GM18858 (cell line): ENCODE measurements around the gene CDCP1.

ENCODE experiments used
- ATAC-seq: cut with Tn5 transposase; IDR thresholded peaks from one replicate; pipeline ENCODE4 v1.9.1; 2021; ENCODE audit not compliant: unreplicated experiment

Gene CDCP1

DNA sequence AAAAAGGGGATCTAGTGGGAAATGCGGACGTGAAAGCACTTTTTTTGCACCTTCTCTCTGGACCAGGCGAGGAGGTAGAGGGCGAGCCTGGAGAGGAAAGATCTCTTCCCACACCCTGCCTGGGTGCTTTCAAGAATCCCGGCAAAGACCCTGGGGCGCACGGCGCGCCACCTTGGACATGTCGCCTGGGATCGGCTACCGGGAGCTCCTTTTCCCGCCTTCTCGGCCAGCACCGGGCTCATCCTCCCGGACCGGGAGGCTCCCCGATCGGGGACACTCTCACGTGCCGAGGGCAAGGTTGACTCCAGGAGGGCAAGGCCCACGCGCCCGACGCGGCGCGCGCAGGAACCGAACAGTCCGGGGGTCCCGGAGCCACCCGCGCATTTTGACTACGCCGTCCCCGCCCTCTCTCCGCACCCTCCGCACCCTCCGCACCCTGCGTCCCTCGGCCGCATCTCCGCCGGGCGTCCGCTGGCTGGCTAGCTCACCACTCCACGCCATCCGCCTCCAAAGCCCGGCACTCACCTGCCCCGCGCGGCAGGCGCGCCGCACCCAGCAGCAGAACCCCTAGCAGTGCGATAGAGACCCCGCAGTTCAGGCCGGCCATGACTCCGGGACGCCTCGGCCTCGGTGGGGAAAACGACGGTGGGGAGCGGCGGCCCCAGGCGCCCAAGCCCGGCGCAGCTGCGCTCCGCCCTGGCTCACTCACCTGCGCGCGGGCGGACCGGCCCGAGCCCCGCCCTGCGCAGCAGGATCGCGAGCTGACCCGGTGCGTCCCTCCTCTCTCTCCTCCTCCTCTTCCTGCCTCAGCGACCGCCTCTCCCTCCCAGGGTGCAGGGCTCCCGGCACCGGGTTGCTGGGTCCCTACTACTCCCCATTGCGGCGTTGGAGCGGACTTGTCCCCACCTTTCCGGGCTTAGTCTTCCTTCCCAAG is at the start of gene CDCP1:
Gene CDCP1, minus strand, starts transcription at position 698 of the 934 bp plus-strand sequence. Its CDS starts 91 bp downstream, at position 607.
- no peak for ATAC-seq

DNA sequence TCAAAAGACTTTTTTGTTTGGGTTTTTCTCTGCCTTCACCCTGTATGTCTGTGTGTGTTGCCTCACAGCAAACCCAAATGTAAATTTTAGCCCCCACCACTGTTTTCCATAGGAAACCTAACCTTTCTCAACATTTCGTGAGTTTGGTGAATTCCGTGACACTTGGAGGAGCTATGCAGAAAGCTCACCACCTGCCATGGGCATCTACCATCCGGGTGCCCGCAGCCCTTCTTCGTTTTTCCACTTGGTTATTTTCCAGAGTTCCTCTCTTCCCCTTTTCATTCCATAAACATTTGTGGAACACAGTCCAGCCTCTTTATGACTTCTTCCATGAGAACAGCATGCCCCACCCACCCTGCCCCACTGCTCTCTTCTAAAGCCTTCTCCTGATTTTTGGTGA is 48.6 kb upstream of the CDCP1 start:
- no peak for ATAC-seq

- ATAC-seq = no peak
Observed at GRCh38 chr3:45191924-45192417, 45.8 kb upstream of the CDCP1 start.

- ATAC-seq = no peak
Observed at GRCh38 chr3:45191424-45191823, 45.2 kb upstream of the CDCP1 start.

GRCh38 chr3:45188719-45189659 is 42.8 kb upstream of the CDCP1 start:
- no peak for ATAC-seq

GRCh38 chr3:45187694-45188141 is 41.5 kb upstream of the CDCP1 start:
- no peak for ATAC-seq

DNA sequence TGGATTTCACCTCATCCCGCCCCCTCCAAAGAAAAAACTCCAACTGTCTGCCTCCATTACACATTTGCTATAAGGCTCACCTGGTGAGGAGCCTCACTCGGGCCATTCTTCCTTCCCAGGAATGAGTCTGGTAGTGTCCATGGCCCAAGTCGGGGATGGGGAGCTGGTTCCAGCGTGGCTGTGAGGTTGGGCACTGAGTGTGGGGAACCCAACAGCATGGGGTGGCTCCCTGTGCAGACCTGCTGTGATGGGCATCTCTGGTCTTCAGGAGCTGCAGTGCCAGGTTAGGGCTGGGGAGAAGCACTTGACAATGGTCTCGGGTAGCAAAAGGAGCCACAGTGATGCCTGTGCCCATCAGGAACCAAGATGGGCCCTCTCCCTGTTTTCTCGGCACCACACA is 40.7 kb upstream of the CDCP1 start:
- no peak for ATAC-seq

GRCh38 chr3:45185461-45185860 is 39.3 kb upstream of the CDCP1 start:
- no peak for ATAC-seq

DNA sequence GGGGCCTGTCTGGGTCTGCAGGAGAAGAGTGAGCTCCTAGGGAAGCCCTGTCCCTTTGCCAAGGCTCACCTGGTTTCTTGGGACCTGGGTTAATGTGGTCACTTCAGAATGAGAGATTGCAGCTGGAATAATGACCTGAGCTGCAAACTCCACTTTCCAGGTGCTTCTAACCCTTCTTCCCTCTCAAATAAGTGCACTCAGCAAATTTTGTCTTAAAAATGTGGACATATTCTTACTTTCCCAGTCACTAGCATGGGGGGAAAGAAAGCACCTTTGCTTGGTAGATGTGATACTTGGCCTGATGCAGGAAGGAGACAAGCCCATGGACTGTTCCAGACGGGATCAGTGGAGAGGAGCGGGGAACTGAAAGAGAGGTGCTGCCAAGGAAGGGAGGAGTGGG is 38.9 kb upstream of the CDCP1 start:
- ATAC-seq = no peak

- no peak for ATAC-seq
Observed at GRCh38 chr3:45183872-45184262, 37.7 kb upstream of the CDCP1 start.

DNA sequence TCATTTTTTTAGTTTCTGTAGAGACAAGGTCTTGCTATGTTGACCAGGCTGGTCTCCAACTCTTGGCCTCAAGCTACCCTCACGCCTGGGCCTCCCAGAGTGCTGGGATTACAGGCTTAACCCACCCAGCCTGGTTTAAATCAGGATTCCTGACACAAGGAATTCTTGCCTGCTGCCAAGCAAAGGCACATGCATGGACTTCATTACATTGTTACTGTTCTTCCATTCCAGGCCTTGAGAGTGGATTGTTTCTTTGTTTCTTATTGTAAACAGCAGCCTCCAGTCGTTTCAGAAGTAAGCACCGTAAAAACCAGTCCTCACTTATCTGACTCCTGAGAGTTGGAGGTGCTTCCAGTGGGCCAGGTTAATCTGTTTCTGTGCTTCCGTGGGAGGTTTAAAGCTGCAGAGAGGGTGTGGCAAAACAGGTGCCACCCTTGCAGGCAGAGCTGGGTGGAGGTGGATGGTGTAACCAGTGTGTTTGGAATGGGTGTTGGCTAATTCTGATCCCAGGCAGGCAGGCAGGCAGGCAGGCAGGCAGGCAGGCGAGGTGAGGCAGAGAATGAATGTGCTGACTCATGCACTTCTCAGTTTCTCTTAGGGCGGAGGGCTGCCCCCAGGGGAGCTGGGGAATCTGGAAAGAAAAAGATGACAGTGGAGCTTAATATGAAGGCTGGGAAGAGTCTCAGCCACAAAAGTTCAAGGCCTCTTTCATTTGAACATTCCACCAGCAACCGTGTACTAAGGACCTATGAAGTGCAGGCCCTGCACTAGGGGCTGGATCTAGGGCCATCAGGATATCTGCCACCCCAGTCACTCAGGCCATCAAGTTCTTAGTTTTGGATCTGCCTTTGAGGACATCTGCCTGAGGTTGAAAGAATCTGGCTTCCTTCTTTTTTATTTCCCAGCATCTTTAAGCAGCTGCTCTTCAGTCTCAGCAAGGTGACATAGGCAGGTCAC is 37.0 kb upstream of the CDCP1 start:
- ATAC-seq = no peak

- no peak for ATAC-seq
Observed at GRCh38 chr3:45181496-45181895, 35.3 kb upstream of the CDCP1 start.

GRCh38 chr3:45180899-45181298 is 34.7 kb upstream of the CDCP1 start:
- ATAC-seq = no peak

- no peak for ATAC-seq
Observed at GRCh38 chr3:45180051-45180450, 33.9 kb upstream of the CDCP1 start.

DNA sequence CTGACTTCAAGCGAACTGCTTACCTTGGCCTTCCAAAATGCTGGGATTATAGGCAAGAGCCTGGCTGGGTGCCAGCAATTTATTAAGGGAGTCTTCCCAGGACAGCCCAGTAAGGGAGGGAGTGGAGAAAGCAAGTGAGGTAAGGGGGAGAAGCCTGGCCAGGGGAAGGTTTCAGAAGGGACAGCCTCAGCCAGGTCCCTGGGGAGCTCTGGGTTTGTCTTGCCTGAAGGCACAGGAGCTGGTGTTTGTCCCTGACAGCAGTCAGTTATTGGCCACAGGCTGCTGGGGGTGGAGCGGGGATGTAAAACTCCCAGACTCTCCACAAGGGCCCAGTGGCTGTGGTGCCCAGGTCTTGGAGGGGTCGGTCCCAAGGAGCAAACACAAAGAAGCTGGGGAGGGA is 33.0 kb upstream of the CDCP1 start:
- no peak for ATAC-seq

DNA sequence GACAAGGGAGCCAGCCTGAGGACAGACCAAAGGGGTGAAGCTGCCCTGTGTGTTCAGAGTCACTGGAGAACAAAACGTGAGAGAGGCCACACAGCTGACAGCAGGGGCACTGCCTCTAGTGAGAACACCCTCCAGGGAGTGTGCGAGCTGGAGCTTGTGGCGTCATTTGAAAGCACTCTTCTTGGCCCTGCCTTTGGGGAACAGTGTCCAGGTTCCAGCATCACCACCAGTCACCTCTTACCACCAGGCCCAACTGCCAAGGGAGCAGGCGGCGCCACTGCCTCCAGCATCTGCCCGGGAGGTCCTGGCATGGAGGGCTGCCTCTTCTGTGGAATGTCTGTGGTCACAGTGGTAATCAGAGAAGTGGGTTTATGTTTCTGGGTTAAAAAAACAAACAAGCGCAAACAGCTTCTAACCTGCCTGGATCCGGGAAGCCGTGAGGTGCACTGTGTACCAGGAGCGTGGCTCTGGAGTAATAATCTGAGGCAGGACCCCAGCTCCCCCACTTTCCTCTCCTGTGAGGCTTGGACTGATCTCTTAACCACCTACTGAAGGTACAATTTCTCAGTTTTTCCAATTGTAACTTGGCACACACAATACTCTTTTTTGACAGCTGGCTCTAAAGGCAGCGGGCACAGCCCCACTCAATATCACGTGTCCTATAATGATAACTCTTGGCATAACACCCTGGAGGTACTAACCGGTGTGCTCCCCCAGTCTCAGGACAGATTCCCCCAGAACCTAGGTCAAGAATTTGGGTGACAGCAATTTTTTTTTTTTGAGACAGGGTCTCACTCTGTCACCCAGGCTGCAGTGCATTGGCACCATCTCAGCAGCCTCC is 32.2 kb upstream of the CDCP1 start:
- ATAC-seq = no peak

DNA sequence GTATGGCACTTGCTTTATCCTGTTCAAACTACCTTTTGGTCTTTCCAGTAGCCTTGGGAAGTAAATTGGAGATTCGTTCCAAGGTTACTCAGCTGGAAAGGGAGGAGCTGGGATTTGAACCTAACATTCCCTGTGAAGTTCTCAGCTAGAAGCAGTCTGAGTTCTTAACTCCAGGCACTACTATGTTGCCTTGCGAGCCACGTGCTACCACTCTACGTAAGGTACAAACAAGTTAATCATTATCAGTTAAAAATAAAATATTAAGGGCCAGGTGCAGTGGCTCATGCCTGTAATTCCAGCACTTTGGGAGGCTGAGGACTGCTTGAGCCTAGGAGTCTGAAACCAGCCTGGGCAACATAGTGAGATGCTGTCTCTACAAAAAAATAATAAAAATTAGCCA is 30.7 kb upstream of the CDCP1 start:
- ATAC-seq = no peak

DNA sequence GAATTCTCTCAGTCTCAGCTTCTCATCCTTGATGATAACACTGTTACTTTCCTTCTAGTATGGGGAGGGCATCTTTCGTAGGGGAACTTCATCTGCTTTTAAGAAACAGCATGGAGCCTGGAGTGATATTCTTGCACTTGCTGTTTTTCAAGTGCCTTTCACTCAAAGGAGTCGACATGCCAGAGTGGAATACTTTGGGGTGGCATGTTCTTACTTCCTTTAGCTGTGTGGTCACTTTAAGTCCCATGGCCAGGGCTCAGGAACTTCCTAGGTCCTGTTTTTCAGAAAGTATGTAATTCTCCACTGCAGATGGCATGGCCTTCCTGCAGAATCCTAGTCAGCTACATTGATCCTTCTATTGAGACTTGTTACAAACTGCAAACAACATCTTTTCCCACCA is 28.1 kb upstream of the CDCP1 start:
- ATAC-seq = no peak

GRCh38 chr3:45173776-45174175 is 27.6 kb upstream of the CDCP1 start:
- ATAC-seq = no peak
